RWPE2 (cell line): ENCODE measurements around the gene CRABP2.

Experiments used
- ATAC-seq: fragments of 200-7000 bp; cut with Tn5 transposase; 3 replicates; pipeline ENCODE4 v1.9.1; 2021; ENCODE audit warnings: low read depth
- DNase-seq: peaks from one replicate; pipeline ENCODE4 v3.0.0-alpha.2; 2020; ENCODE audit warnings: low spot score
- H3K27ac ChIP-seq: fragments of 450-650 bp; 2 replicates; pipeline ENCODE4 v1.5.1; 2017; ENCODE audit warnings: mild to moderate bottlenecking; ENCODE audit not compliant: poor library complexity, severe bottlenecking
- H3K27me3 ChIP-seq: fragments of 250-450 bp; sonication (Bioruptor Pico); 2 replicates; pipeline ENCODE4 v1.5.1; 2021; ENCODE audit warnings: mild to moderate bottlenecking, moderate library complexity; ENCODE audit not compliant: insufficient read depth, poor library complexity, severe bottlenecking
- H3K36me3 ChIP-seq: fragments of 250-450 bp; sonication (Bioruptor Pico); 2 replicates; pipeline ENCODE4 v1.5.1; 2020; ENCODE audit warnings: low read depth, mild to moderate bottlenecking, moderate library complexity
- H3K4me1 ChIP-seq: fragments of 250-450 bp; sonication (Bioruptor Pico); 2 replicates; pipeline ENCODE4 v1.5.1; 2021; ENCODE audit warnings: mild to moderate bottlenecking, moderate library complexity; ENCODE audit not compliant: insufficient read depth, poor library complexity, severe bottlenecking
- H3K4me3 ChIP-seq: fragments of 250-450 bp; sonication (Bioruptor Pico); 2 replicates; pipeline ENCODE4 v1.5.1; 2021; ENCODE audit warnings: mild to moderate bottlenecking, moderate library complexity; ENCODE audit not compliant: severe bottlenecking
- H3K9me3 ChIP-seq: fragments of 250-450 bp; sonication (Bioruptor Pico); 2 replicates; pipeline ENCODE4 v1.5.1; 2021; ENCODE audit warnings: mild to moderate bottlenecking, moderate library complexity; ENCODE audit not compliant: severe bottlenecking
- CTCF ChIP-seq: fragments of 450-650 bp; IDR thresholded peaks from one replicate; pipeline ENCODE4 v1.5.1; 2017; ENCODE audit warnings: mild to moderate bottlenecking, moderate library complexity; ENCODE audit not compliant: poor library complexity, severe bottlenecking

CRABP2 gene

GRCh38 chr1:156665539-156665938 lies 39.8 kb downstream of the CRABP2 start:
- Histone ChIP-seq H3K36me3 (no peaks in the 10 kb centered on the region), H3K4me3 (no peak overlapping the region), H3K4me1 (peaks cover 10% of the 10 kb centered on the region), H3K9me3 (no peaks in the 10 kb centered on the region), H3K27me3 (no peaks in the 10 kb centered on the region), H3K27ac (no peak overlapping the region)
- TF ChIP-seq CTCF, result no peak
- DNase-seq (no peak), ATAC-seq (no peak)

GRCh38 chr1:156664767-156665411 lies 40.5 kb downstream of the CRABP2 start:
- H3K27ac ChIP-seq, result no peak overlapping the region
- ATAC-seq, result no peak

GRCh38 chr1:156664046-156664766 lies 41.2 kb downstream of the CRABP2 start:
- H3K27me3 ChIP-seq, result no peaks in the 10 kb centered on the region
- TF ChIP-seq CTCF, result no peak
- no peak overlapping the region for H3K27ac ChIP-seq
- DNase-seq, result no peak
- peaks cover 16% of the 10 kb centered on the region for H3K4me1 ChIP-seq
- no peak for ATAC-seq
- no peaks in the 10 kb centered on the region for H3K36me3 ChIP-seq
- no peak overlapping the region for H3K4me3 ChIP-seq
- H3K9me3 ChIP-seq, result no peaks in the 10 kb centered on the region

More at GRCh38 chr1:156664767-156665411, 40.5 kb downstream of the CRABP2 start:
- Histone ChIP-seq H3K36me3 (no peaks in the 10 kb centered on the region), H3K27me3 (no peaks in the 10 kb centered on the region), H3K9me3 (no peaks in the 10 kb centered on the region), H3K4me3 (no peak overlapping the region), H3K4me1 (peaks cover 10% of the 10 kb centered on the region)
- TF ChIP-seq CTCF, result no peak
- no peak for DNase-seq

- ATAC-seq (no peak), DNase-seq (no peak)
- H3K27ac ChIP-seq, result no peak overlapping the region
- H3K4me3 ChIP-seq, result no peak overlapping the region
- H3K36me3 ChIP-seq, result no peaks in the 10 kb centered on the region
- H3K9me3 ChIP-seq, result no peaks in the 10 kb centered on the region
- peaks cover 16% of the 10 kb centered on the region for H3K4me1 ChIP-seq
- H3K27me3 ChIP-seq, result no peaks in the 10 kb centered on the region
- no peak for TF ChIP-seq CTCF
Observed at GRCh38 chr1:156663178-156663577, 42.2 kb downstream of the CRABP2 start.

- H3K4me3 ChIP-seq, result no peak overlapping the region
- no peaks in the 10 kb centered on the region for H3K27me3 ChIP-seq
- no peaks in the 10 kb centered on the region for H3K36me3 ChIP-seq
- TF ChIP-seq CTCF, result no peak
- ATAC-seq, result no peak
- no peak overlapping the region for H3K27ac ChIP-seq
- peaks cover 16% of the 10 kb centered on the region for H3K4me1 ChIP-seq
- no peaks in the 10 kb centered on the region for H3K9me3 ChIP-seq
- DNase-seq, result no peak
Observed at GRCh38 chr1:156662800-156663055, 42.7 kb downstream of the CRABP2 start.
